HTR-8/SVneo (cell line): Measurements from ENCODE around the gene EDN1.
"Not testable (repeated sequence)": the region's sequence is repeated elsewhere in the genome, so short reads cannot be mapped to it uniquely, and the experiment has no call there.

Experiments used
- DNase-seq: peaks from one replicate; pipeline ENCODE4 v3.0.0; 2011; ENCODE audit warnings: low spot score, mixed read lengths; ENCODE audit not compliant: insufficient read length
- FAIRE-seq: peaks from 2 replicates; lab custom pipeline; 2011; peaks lifted over from hg19 to GRCh38; lab: Jason Lieb, UNC

EDN1 gene

DNA sequence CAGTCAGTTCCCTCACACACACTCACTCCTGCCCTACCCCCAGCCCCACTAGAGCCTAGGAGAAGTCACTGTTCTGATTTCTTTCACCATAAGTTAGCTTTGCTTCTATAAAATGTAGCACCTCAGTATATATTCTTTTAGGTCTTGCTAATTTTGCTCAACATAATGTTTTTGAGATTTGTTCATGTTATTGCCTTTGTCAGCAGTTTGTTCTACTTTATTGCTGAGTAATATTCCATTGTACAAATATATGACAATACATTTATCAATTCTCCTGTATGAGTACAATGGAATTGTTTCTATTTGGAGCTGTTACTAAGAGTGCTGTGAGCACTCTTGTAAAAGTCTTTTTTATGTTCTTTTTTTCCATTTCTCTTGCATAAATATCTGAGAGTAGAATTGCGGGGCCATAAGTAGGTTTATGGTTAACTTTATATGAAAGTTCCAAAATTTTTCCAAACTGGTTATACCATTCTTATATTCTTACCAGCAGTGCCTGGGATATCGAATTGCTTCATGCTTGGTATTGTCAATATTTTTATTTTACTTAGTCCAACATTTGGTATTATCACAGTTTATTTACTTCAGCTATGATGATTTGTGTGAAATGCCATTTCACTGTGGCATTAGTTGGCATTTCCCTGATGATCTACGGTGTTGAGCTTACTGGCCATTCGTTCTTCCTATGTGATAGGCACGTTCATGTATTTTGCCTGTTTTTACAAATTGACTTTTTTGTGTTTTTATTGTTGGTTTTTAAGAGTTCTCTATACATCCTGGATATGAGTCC, 25.3 kb downstream of the EDN1 start:
- FAIRE-seq: no peak
- no peak for DNase-seq

GRCh38 chr6:12318749-12319148, 28.6 kb downstream of the EDN1 start:
- DNase-seq (no peak), FAIRE-seq (no peak)

DNA sequence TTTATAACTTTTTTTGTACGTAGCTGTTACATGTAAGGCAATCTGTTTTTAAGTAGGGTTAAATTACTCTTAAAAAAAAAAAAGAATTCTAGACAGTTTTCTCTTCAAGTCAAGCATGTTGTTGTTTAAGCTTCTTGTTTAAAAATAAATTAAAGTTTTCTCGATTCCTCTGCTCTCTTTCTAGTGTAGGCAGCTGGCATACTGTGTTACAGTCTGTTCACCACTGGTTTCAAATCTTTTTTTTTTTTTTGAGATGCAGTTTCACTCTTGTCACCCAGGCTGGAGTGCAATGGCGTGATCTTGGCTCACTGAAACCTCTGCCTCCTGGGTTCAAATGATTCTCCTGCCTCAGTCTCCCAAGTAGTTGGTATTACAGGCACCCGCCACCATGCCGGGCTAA, 29.9 kb downstream of the EDN1 start:
- FAIRE-seq, DNase-seq: not testable (repeated sequence)

DNA sequence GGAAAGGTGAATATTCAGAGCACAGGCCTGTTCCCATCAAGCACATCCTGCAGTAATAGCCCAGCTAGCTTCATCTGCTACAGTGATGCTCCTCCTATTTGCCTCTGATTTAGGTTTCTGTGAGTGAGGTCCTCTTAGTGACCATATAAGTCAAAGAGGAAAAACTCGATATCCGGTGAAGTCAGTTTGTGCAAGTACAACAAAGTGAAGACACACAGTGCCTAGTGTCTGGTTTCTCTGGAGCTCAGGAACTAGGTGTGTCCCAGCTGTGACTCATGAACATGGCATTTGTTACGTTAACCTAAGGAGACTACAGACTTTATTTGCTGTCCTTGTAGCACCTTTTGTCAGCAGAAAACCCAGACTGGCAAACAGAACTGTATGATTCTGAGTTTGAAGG, 33.9 kb downstream of the EDN1 start:
- DNase-seq: peak; percentile 80

GRCh38 chr6:12324748-12325147, 34.6 kb downstream of the EDN1 start:
- DNase-seq (no peak), FAIRE-seq (no peak)

More for the DNA sequence above, 33.9 kb downstream of the EDN1 start:
- peak; percentile 88 for FAIRE-seq

- no peak for DNase-seq
- FAIRE-seq: no peak
Measured at GRCh38 chr6:12325872-12326271, 35.7 kb downstream of the EDN1 start.

DNA sequence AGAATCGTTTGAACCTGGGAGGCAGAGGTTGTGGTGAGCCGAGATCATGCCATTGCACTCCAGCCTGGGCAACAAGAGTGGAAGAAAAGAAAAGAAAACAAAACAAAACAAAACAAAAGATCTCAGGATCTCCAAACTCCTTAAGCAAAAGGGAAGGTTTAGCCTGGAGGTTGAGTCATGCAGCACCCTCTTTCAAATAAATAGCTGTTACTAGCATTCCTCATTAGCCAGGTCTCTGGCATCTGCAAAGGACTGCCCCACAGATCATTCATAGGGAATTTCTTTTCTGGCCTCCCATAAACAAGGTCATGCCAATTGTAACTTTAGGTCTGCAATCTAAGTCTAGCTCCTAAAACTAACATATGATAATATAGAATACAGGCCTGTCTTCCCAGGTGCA, 37.2 kb downstream of the EDN1 start:
- FAIRE-seq (no peak), DNase-seq (no peak)

GRCh38 chr6:12327988-12328387, 37.8 kb downstream of the EDN1 start:
- no peak for FAIRE-seq

GRCh38 chr6:12328701-12329100, 38.5 kb downstream of the EDN1 start:
- no peak for DNase-seq
- FAIRE-seq: no peak

More at GRCh38 chr6:12327988-12328387, 37.8 kb downstream of the EDN1 start:
- DNase-seq: no peak

DNA sequence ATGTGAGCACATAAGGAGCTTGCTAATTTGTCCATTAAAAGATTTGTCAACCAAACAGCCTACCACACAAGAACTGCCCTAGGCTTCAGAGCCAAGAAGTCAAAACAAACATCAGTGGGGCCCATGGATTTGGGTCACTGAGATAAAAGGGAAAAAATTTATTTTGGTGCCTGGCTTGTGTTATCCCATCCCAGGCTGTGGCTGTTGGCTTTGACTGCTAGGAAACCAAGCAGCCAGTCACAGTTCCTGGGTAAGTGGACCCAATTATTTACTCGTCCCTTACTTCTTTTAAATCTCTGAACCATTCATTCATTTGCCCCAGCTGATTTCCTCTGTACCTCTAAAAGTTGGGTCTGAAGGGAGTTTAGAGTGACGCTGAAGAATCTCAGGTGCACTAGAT, 41.3 kb downstream of the EDN1 start:
- DNase-seq (no peak), FAIRE-seq (no peak)

GRCh38 chr6:12331951-12332749, 42.0 kb downstream of the EDN1 start:
- FAIRE-seq: no peak
- DNase-seq: no peak

DNA sequence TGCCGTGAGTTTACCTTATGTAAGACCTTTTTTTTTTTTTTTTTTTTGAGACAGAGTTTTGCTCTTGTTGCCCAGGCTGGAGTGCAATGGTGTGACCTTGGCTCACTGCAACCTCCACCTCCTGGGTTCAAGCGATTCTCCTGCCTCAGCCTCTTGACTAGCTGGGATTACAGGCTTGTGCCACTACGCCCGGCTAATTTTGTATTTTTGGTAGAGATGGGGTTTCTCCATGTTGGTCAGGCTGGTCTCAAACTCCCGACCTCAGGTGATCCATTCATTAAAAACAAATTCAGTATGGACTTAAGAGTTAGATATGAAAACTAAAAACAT, 42.6 kb downstream of the EDN1 start:
- not testable (repeated sequence) for FAIRE-seq, DNase-seq

DNA sequence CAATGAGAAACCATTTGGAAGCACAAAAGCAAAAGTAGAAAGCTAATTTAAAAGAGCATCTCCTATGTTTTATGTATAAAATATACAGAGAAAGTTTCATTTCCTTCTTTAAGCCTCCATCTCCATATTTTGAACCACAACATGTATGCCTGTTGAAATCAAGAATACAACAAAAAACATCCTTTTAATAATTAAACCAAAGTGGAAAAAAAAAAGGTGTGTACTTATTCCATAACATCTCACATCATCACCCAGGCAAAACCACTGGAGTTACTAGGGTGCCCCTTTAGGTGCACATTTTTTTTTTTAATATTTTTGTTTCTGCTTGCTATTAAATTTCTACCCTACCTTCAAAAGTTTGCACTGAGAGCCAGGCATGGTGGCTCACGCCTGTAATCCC, 43.0 kb downstream of the EDN1 start:
- FAIRE-seq (no peak), DNase-seq (no peak)

GRCh38 chr6:12334526-12335130, 44.5 kb downstream of the EDN1 start:
- FAIRE-seq (no peak), DNase-seq (no peak)

- no peak for FAIRE-seq
- no peak for DNase-seq
Measured at GRCh38 chr6:12335131-12335527, 45.0 kb downstream of the EDN1 start.

DNA sequence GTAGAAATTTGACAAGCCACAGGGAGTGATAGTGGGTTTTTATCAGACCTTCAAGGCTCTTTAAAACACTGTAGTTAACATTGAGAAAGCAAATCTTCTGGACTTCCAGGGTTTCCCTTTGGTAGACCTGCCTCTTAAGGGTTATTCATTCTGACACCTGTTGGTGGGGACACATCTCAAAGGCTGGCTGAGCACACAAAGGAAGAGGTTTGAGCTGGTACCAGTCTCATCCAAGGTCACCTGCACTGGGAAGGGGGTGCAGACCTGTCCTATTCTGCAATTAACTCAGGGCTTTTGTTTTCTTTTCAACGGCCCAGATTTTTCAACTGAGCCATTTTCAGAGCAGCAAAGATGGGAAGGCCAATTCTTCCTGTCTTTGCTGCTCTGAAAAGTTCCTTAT, 45.6 kb downstream of the EDN1 start:
- FAIRE-seq (no peak), DNase-seq (no peak)

DNA sequence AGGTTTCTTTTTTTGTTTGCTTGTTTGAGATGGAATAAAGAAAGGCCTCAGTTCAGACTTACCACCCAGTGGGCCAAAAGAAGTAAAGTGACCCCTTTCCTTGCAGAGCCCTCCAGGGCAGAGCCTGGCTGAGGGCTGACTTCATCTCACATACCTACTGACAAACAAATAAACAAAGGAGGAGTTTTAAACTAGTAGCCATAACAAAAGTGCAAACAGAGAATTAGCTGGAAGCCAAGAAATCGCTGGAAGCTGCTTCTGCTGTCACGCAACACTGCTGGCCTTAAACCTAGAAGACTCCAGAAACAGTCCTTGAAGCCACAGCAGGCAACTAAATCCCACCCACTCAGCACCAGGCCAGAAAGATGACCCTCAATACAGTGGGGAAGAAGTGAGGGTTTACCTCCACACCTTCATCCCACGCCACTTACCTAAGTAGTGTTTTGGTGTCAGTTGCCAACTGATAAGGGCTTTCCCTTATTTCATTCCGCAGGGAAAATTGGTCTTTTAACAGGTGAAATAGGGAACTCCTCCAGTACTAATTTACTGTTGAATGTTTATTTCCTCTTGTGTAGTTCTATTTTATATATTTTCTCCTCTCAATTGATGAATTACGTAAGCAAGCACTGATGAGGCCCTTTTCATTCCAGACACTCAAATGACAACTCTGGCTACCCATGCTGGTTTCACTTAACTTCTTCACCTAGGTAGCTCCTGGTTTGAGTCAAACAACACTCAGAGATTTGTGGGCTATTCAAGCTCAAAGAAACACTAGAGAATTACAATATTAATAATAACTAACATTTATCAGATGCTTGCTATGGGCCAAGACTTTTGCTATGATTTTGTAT, 46.2 kb downstream of the EDN1 start:
- no peak for DNase-seq
- FAIRE-seq: no peak

- DNase-seq (no peak), FAIRE-seq (no peak)
Measured at GRCh38 chr6:12339022-12339421, 48.9 kb downstream of the EDN1 start.

DNA sequence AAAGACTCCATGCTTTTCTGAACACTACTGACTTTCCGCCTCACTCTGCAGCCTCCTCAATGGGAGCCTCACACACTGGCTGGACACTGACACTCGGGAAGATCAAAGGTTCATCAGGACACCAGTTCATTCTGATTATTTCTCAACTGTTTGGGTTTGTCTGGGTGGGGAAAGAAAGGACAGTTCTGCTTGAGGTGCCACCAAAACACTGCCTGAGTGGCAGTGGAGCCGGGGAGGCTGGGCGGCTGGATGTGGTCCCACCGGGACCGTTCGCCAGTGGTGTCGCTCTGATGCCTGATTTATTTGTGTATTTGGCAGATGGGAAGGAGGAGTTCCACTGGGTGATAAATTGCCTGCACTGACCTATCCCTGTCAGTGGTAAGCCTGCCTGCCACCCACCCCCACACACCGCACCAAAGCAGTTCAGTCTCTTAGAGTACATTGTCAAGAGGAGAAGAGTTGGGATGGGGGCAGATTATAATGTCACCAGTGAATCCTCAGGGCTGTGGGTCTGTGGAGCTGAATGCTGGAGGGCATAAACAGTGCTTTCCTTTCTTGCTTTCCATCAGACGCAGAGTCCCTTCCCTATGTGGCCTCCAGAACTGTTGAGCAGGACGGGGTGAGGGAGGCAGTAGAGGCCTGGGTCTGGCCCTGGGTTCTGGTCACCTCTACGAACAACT, 49.8 kb downstream of the EDN1 start:
- DNase-seq (no peak), FAIRE-seq (no peak)

DNA sequence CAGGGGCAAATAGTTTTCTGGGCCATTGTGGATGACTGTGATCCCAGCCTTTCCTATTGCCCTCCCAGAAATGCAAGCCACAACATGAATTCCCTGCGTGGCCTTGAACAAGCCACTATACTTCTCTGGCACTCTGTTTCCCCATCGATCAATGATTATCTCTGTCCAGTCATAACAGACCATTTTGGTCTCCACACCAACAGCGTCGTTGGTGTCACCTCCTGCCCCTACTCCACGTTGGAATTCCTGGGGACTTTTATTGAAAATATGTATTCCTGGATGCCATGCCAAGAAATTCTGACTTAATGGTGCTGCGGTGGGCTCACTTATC, 50.3 kb downstream of the EDN1 start:
- DNase-seq (no peak), FAIRE-seq (no peak)
